ENCODE measurements around the gene RAPGEF6.

Gene RAPGEF6

GRCh38 chr5:131613423-131613822 is 21.6 kb downstream of the RAPGEF6 start:
- no peak for DNase-seq (ENCODE audit: low spot score)
- TF ChIP-seq CTCF (conservative IDR thresholded peaks at IDR 0.05; ENCODE audit: low read depth) = no peak
- H3K27ac ChIP-seq = no peak overlapping the region
- ChIA-PET CTCF (interaction anchor here (0.6 kb wide), 2 partner anchors 143 to 218 kb away, joined by 3 to 6 read pairs; no protein-coding TSS in a partner anchor), POLR2A (ENCODE audit: low non-redundant PET) (interaction anchor here (0.5 kb wide), 1 partner anchor 55 kb away, joined by 10 read pairs; no protein-coding TSS in a partner anchor)

- H3K27ac ChIP-seq = no peak overlapping the region
- POLR2A ChIA-PET (ENCODE audit: low non-redundant PET) = interaction anchor here (0.6 kb wide), 1 partner anchor 188 kb away, joined by 3 read pairs; no protein-coding TSS in a partner anchor
- DNase-seq (ENCODE audit: low spot score) = no peak
- CTCF ChIA-PET = no interaction called here
- TF ChIP-seq CTCF (conservative IDR thresholded peaks at IDR 0.05; ENCODE audit: low read depth) = no peak
These were observed 24.0 kb downstream of the RAPGEF6 start for GRCh38 chr5:131611064-131611381.

- POLR2A ChIA-PET (ENCODE audit: low non-redundant PET) = interaction anchor here (0.5 to 0.6 kb wide), 2 partner anchors 17 to 188 kb away, joined by 3 read pairs; no protein-coding TSS in a partner anchor
- TF ChIP-seq CTCF (conservative IDR thresholded peaks at IDR 0.05; ENCODE audit: low read depth) = no peak
- no peak overlapping the region for H3K27ac ChIP-seq
- CTCF ChIA-PET = interaction anchor here (1.0 kb wide), 2 partner anchors 21 to 40 kb away, joined by 4 read pairs; no protein-coding TSS in a partner anchor
- peak; percentile 74 for DNase-seq (ENCODE audit: low spot score)
These were observed 24.6 kb downstream of the RAPGEF6 start for GRCh38 chr5:131610198-131611063.

- ChIA-PET CTCF (interaction anchor here (1.0 kb wide), 2 partner anchors 20 to 40 kb away, joined by 4 read pairs; no protein-coding TSS in a partner anchor), POLR2A (ENCODE audit: low non-redundant PET) (interaction anchor here (0.5 kb wide), 1 partner anchor 17 kb away, joined by 3 read pairs; no protein-coding TSS in a partner anchor)
- DNase-seq (ENCODE audit: low spot score) = no peak
- no peak for TF ChIP-seq CTCF (conservative IDR thresholded peaks at IDR 0.05; ENCODE audit: low read depth)
- no peak overlapping the region for H3K27ac ChIP-seq
These were observed 25.3 kb downstream of the RAPGEF6 start for GRCh38 chr5:131609774-131610173.

DNA sequence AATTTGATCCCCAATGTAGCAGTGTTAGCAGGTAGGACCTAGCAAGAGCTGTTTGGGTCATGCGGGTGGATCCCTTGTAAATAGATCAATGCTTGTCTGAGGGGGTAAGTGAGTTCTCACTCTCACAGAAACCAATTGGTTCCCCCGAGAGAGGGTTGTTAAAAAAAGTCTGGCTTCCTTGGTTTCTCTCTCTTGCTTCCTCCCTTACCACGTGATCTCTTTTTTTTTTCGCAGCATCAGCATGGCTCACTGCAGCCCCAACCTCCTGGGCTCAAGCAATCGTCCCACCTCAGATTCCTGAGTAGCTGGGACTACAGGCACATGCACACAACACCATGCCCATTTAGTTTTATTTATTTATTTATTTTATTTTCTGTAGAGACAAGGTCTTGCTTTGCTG is 26.4 kb downstream of the RAPGEF6 start:
- no peak for TF ChIP-seq CTCF (conservative IDR thresholded peaks at IDR 0.05; ENCODE audit: low read depth)
- ChIA-PET CTCF (interaction anchor here (0.7 to 1.4 kb wide), 2 partner anchors 20 to 31 kb away, joined by 3 to 4 read pairs; no protein-coding TSS in a partner anchor), POLR2A (ENCODE audit: low non-redundant PET) (no interaction called here)
- no peak overlapping the region for H3K27ac ChIP-seq
- DNase-seq (ENCODE audit: low spot score) = no peak

DNA sequence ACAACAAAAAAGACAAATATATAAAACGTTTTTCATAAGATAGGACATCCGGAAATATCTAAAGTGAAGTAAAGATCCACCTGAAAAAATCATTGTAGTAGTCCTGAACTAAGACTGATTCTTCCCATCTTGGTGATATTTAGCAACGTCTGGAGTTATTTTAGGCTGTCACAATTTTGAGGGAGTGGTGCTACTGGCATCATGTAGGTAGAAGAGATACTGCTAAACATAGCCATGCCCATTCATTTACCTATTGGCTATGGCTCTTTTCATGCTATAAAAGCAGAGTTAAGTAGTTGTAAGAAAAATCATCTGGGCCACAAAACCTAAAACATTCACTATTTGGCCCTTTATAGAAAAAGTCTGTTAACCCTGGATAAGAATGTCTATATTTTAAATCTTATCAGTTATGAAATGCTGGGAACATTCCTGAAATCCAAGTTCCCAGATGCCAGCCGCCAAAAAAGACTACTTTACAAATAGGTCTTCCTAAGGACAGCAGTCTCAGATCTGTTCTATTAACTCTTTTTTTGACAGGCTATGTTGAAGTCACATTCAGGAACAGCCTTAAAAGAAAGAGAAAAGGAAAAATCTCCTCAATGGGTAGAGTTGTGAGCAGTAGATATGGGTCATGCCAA is 27.0 kb downstream of the RAPGEF6 start:
- CTCF ChIA-PET = interaction anchor here (0.7 to 1.4 kb wide), 2 partner anchors 19 to 30 kb away, joined by 3 to 4 read pairs; no protein-coding TSS in a partner anchor
- H3K27ac ChIP-seq = no peak overlapping the region
- POLR2A ChIA-PET (ENCODE audit: low non-redundant PET) = no interaction called here
- no peak for TF ChIP-seq CTCF (conservative IDR thresholded peaks at IDR 0.05; ENCODE audit: low read depth)
- DNase-seq (ENCODE audit: low spot score) = no peak

Data from RWPE1 (cell line).